Stimulated activated memory B cell treated with anti-CD40 and anti-IgM and Interleukin-4, amounts not matched to agents 10 μg/mL and 1 μg/mL and 100 μg/mL, for 72 hours (primary cell): ENCODE measurements around the gene SPNS2.
"Not testable (repeated sequence)": the region's sequence is repeated elsewhere in the genome, so short reads cannot be mapped to it uniquely, and the experiment has no call there.

ENCODE experiments used
- ATAC-seq: fragments of 150-1000 bp; cut with Tn5 transposase; 2 replicates; pipeline ENCODE4 v1.10.0; 2021
- H3K27ac Mint-ChIP-seq: one replicate; pipeline ENCODE4 v1.8.0; 2022; ENCODE audit warnings: mild to moderate bottlenecking, mixed read lengths
- H3K27me3 Mint-ChIP-seq: one replicate; pipeline ENCODE4 v1.8.0; 2022; ENCODE audit warnings: mixed read lengths
- H3K36me3 Mint-ChIP-seq: one replicate; pipeline ENCODE4 v1.8.0; 2022; ENCODE audit warnings: mixed read lengths
- H3K4me1 Mint-ChIP-seq: one replicate; pipeline ENCODE4 v1.8.0; 2022; ENCODE audit warnings: mixed read lengths
- H3K4me3 Mint-ChIP-seq: one replicate; pipeline ENCODE4 v1.8.0; 2022; ENCODE audit warnings: mild to moderate bottlenecking, moderate library complexity, mixed read lengths
- H3K9me3 Mint-ChIP-seq: one replicate; pipeline ENCODE4 v1.8.0; 2022; ENCODE audit warnings: mixed read lengths

The SPNS2 gene

DNA sequence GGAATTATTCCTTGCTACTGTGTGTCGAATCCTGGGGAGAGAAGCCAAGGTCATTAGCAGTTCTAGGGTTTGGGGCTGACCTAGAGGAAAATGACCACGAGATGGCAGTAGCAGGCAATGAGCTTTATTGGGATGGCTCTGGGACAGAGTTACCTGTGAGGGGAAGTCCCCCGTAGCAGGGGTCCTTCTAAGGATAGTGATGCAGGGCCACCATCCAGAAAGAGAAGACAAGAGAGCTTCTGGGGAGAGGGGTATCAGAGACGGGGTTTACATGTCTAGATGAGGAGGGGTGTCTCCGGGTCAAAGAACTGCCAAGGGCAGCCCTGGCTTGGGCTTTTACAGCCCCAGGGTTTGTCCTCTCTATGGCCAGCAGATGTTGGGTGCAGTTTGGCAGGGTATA lies 68.1 kb downstream of the SPNS2 start:
- Mint-ChIP-seq H3K4me3 (no peak overlapping the region), H3K27ac (no peak overlapping the region), H3K36me3 (no peaks in the 10 kb centered on the region), H3K27me3 (no peaks in the 10 kb centered on the region), H3K4me1 (peaks cover 35% of the 10 kb centered on the region), H3K9me3 (no peaks in the 10 kb centered on the region)
- peak; percentile 71 for ATAC-seq

DNA sequence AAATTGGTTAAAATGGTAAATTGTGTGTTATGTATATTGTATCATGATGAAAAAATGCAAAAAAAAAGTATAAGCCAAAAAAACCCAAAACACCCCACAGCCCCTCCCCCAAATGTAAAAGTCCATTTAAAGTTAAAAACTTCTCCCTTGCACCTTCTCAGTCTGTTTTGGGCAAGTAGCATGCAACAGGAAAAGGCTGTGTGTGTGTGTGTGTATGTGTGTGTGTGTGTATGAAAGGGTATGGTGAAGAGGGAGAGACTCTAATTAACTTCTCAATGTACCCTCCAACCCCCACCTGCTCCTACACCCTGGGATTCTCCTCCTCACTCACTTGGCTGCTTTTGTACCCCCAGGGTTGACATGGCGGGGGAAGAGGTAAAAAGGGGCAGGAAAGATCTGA lies 70.9 kb downstream of the SPNS2 start:
- Mint-ChIP-seq H3K36me3 (no peaks in the 10 kb centered on the region), H3K9me3 (no peaks in the 10 kb centered on the region), H3K4me3 (no peak overlapping the region), H3K27me3 (peaks cover 1% of the 10 kb centered on the region), H3K4me1 (peaks cover 29% of the 10 kb centered on the region), H3K27ac (no peak overlapping the region)
- ATAC-seq = no peak

DNA sequence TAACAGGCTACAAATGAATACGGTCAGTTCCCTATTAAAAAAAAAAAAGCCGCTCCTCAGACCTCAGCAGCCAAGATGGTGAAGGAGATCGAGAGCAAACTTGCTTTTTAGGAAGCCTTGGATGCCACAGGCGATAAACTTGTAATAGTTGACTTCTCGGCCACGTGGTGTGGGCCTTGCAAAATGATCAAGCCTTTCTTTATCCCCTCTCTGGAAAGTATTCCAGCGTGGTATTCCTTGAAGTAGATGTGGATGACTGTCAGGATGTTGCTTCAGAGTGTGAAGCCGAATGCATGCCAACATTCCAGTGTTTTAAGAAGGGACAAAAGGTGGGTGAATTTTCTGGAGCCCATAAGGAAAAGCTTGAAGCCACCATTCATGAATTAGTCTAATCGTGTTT lies 73.5 kb downstream of the SPNS2 start:
- H3K4me3 Mint-ChIP-seq = no peak overlapping the region
- no peaks in the 10 kb centered on the region for H3K36me3 Mint-ChIP-seq
- peaks cover 22% of the 10 kb centered on the region for H3K27me3 Mint-ChIP-seq
- H3K4me1 Mint-ChIP-seq = peaks cover 16% of the 10 kb centered on the region
- H3K9me3 Mint-ChIP-seq = no peaks in the 10 kb centered on the region
- ATAC-seq = no peak
- H3K27ac Mint-ChIP-seq = no peak overlapping the region

DNA sequence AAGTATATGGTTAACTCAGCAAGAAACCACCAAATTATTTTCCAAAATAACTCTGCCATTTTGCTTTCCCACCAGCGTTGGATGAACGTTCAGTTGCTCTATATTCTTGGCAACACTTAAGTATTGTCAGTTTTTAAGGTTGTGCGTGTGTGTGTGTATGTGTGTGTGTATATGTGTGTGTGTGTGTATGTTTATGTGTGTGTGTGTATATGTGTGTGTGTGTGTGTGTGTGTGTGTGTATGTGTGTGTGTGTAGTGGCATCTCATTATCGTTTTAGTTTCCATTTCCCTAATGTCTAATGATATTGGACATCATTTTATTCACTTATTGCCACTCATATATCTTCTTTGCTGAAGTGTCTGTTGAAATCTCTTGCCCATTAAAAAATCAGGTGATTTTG lies 74.4 kb downstream of the SPNS2 start:
- ATAC-seq = no peak

DNA sequence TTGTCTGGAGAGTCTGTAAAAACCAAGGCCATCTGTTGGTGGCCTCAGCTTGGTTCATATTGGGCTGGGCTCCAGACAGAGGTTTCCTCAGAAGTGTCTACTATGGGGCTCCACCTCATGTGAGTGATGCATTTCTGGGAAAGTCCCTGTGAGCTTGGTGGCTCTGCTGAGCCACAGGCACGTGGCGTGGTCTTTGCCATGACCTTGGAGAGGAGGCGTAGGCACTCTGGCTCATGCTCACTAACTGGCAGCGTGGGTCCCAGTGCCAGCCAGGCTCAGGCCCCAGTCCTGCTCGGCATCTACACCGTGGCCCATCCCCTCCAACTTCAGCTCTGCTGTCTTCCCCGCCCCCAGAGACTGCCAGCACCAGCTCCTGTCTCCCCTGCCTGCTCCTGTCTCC lies 75.0 kb downstream of the SPNS2 start:
- peaks cover 22% of the 10 kb centered on the region for H3K27me3 Mint-ChIP-seq
- no peaks in the 10 kb centered on the region for H3K9me3 Mint-ChIP-seq
- H3K4me3 Mint-ChIP-seq = no peak overlapping the region
- ATAC-seq = peak; percentile 94
- peak overlapping the region; percentile 49 for H3K27ac Mint-ChIP-seq
- no peaks in the 10 kb centered on the region for H3K36me3 Mint-ChIP-seq
- peaks cover 16% of the 10 kb centered on the region for H3K4me1 Mint-ChIP-seq

More for the DNA sequence above, 74.4 kb downstream of the SPNS2 start:
- peak overlapping the region; percentile 49 for H3K27ac Mint-ChIP-seq
- H3K27me3 Mint-ChIP-seq = peaks cover 22% of the 10 kb centered on the region
- H3K9me3 Mint-ChIP-seq = no peaks in the 10 kb centered on the region
- H3K4me3 Mint-ChIP-seq = no peak overlapping the region
- H3K4me1 Mint-ChIP-seq = peaks cover 16% of the 10 kb centered on the region
- H3K36me3 Mint-ChIP-seq = no peaks in the 10 kb centered on the region

DNA sequence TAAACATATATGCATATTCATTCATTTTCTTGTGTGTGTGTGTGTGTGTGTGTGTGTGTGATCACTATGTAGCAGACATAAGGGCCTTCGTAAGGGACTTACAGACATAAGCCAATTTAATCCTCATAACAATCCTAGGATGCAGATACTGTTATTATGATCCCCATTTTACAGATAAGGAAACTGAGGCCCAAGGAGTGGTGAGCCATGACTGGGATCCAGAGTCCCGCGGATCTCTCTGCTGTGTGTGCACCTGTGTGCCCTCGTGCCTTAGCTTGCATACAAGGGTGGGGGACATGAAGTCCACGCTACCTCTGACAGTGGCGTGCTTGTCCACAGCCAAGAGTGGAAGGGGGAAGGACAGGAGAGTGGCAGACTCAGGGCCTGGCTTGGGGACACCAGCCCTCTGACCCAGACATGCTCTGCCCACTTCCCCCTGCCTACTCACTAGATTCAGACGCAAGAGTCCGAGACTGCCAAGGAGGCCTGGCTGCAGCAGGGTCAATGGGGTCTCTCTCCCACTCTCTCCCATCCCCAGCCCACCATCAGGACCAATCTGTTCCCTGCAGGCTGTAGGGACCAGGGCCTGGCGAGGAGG lies 75.9 kb downstream of the SPNS2 start:
- no peak overlapping the region for H3K27ac Mint-ChIP-seq
- no peaks in the 10 kb centered on the region for H3K36me3 Mint-ChIP-seq
- H3K9me3 Mint-ChIP-seq = no peaks in the 10 kb centered on the region
- H3K4me3 Mint-ChIP-seq = no peak overlapping the region
- no peak for ATAC-seq
- H3K27me3 Mint-ChIP-seq = peaks cover 22% of the 10 kb centered on the region
- peaks cover 16% of the 10 kb centered on the region for H3K4me1 Mint-ChIP-seq

DNA sequence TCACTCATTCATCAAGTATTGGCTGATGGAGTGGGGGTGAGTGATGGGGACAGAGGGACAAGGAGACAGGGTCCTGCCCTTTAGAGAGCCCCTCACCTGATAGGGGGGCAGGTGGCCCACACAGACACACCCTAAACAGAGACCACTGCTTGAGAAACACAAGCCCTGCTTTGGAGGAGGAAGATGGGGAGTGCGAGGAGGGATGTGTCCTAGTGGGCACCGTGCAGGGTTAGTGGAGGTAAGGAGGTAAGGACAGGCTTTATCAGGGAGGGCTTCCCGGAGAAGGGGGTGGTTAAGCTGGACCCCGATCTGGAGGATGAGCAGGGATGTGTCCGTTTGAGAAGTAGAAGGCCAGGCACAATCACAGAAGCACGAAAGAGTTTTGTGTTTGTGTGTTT lies 77.5 kb downstream of the SPNS2 start:
- no peaks in the 10 kb centered on the region for H3K9me3 Mint-ChIP-seq
- H3K4me3 Mint-ChIP-seq = no peak overlapping the region
- no peaks in the 10 kb centered on the region for H3K36me3 Mint-ChIP-seq
- peaks cover 28% of the 10 kb centered on the region for H3K27me3 Mint-ChIP-seq
- H3K4me1 Mint-ChIP-seq = peaks cover 16% of the 10 kb centered on the region
- ATAC-seq = no peak
- H3K27ac Mint-ChIP-seq = no peak overlapping the region

DNA sequence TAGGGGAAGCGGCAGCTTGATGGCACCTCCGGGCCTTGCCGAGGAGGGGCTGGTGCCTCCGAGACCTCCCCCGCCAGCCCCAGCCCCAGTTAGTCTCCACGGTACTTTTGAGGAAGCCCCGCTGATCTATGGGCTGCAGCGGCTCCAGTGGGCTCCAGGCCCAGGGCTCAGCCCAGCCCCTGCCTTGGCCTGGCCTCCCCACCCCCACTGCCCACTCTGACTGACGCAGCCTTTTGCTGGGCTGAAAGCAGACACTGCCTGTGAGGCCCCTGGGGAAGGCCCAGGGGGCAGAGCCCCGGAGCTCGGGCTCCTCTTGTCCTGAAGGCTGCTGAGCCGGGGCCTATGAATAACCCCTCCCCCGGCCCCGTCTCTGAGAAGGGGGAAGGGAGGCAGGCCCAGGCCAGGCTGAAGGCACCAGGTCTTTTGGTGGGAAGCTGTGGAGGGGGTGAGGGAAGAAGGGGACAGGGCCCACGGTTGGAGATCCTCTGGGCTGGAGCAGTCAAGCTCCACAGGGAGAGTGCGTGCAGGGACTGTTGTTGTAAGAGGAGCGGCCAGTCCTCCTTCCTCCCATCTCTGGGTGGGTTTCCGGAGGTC lies 78.1 kb downstream of the SPNS2 start:
- no peaks in the 10 kb centered on the region for H3K9me3 Mint-ChIP-seq
- H3K27ac Mint-ChIP-seq = no peak overlapping the region
- ATAC-seq = no peak

DNA sequence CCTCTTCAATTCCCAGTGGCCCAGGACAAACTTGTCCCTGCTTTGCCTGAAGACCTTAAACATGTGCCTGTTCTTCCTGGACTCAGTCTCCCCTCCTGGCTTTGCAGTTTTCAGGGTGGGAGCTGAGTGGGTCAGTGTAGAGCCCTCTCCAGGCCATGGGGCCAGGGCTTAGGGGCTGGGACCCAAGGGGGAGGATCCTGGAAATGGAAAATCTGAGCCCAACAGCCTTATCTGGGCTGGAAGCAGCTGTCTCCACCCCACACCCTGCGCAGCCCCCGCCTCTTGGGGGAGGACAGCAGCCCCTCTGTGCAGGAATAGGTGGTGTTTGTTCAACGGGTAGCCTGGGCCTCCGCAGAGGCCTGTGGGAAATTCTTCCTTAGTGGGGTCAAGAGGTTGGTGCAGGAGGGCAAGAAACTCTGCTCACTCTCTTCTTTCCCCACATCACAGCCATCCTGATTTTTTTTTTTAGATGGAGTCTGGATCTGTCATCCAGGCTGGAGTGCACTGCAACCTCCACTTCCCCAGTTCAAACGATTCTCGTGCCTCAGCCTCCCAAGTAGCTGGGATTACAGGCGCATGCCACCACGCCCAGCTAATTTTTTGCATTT lies 78.8 kb downstream of the SPNS2 start:
- no peak for ATAC-seq
- Mint-ChIP-seq H3K4me3 (no peak overlapping the region), H3K9me3 (no peaks in the 10 kb centered on the region), H3K27ac (no peak overlapping the region), H3K36me3 (no peaks in the 10 kb centered on the region), H3K27me3 (peaks cover 41% of the 10 kb centered on the region), H3K4me1 (peaks cover 16% of the 10 kb centered on the region)

More for the DNA sequence above, 78.1 kb downstream of the SPNS2 start:
- Mint-ChIP-seq H3K4me1 (peaks cover 16% of the 10 kb centered on the region), H3K36me3 (no peaks in the 10 kb centered on the region), H3K27me3 (peaks cover 34% of the 10 kb centered on the region), H3K4me3 (no peak overlapping the region)

DNA sequence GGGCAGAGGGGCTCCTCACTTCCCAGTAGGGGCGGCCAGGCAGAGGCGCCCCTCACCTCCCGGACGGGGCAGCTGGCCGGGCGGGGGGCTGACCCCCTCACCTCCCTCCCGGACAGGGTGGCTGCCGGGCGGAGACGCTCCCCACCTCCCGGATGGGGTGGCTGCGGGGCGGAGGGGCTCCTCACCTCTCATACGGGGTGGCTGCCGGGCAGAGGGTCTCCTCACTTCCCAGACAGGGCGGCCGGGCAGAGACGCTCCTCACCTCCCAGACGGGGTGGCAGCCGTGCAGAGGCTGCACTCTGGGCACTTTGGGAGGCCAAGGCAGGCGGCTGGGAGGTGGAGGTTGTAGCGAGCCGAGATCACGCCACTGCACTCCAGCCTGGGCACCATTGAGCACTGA lies 79.7 kb downstream of the SPNS2 start:
- not testable (repeated sequence) for H3K27ac Mint-ChIP-seq, ATAC-seq, H3K36me3 Mint-ChIP-seq, H3K4me1 Mint-ChIP-seq, H3K9me3 Mint-ChIP-seq, H3K4me3 Mint-ChIP-seq
- peaks cover 49% of the 10 kb centered on the region for H3K27me3 Mint-ChIP-seq

DNA sequence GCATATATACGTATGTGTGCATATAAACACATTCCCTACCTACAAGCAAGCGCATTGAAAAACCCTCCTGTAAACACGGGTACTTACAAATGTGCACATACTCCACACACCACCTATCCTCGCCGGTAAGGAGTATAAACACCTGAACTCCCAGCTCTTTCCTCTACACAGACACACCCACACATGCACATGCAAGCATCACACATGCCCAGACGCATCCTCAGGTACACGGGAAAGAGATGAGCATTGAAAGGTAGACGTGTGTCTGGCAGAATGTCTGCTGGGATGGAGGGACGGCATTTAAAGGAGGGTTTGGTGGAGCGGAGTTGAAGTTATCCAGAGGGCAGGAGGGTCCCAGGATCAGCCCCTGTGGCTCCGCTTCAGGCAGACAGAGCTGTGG lies 81.0 kb downstream of the SPNS2 start:
- ATAC-seq = no peak
- H3K27ac Mint-ChIP-seq = no peak overlapping the region

DNA sequence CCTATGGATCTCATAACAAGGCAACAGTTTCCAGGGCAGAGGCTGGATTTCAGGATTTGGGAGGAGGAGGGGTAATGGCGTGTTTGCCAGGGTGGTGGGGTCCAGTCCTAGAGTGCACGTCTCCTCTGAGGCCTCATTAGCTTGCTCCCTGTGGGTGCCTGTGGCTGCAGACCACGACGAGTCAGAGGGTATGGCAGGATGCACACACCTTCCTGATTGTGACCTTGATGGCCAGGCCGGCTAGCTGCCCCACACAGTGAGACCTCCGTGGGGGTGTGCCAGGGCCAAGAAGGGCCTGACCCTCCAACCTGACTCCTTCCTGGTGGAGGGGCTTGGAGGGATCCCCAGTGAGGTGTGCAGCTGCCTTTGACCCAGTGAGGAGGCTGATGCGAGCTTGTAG lies 81.6 kb downstream of the SPNS2 start:
- Mint-ChIP-seq H3K9me3 (no peaks in the 10 kb centered on the region), H3K4me1 (peaks cover 7% of the 10 kb centered on the region), H3K36me3 (no peaks in the 10 kb centered on the region), H3K27me3 (peaks cover 52% of the 10 kb centered on the region), H3K4me3 (no peak overlapping the region), H3K27ac (no peak overlapping the region)
- ATAC-seq = no peak

More for the DNA sequence above, 81.0 kb downstream of the SPNS2 start:
- Mint-ChIP-seq H3K27me3 (peaks cover 55% of the 10 kb centered on the region), H3K4me3 (no peak overlapping the region), H3K36me3 (no peaks in the 10 kb centered on the region), H3K9me3 (no peaks in the 10 kb centered on the region), H3K4me1 (peaks cover 7% of the 10 kb centered on the region)

DNA sequence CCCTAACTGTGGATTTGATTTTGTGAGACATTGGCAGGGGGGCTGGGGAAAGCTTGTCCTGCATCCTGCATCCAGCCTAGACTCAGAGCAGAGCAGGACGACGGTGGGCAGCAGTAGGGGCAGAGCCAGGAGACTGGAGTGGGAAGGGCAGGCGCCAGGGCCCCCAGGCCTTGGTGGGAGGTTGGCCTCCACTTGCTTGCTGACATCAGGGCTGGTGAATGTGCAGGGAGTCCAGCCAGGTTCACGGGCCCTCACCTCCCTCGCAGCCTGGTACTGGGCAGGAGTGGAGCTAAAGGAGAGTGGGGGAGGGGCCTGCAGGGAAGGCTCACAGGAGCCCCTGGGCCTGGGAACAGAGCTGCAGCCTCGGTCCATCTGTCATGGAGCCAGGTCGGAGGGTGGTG lies 83.4 kb downstream of the SPNS2 start:
- Mint-ChIP-seq H3K36me3 (no peaks in the 10 kb centered on the region), H3K27me3 (peaks cover 57% of the 10 kb centered on the region), H3K4me1 (peaks cover 7% of the 10 kb centered on the region), H3K9me3 (no peaks in the 10 kb centered on the region), H3K4me3 (no peak overlapping the region), H3K27ac (no peak overlapping the region)
- ATAC-seq = no peak

DNA sequence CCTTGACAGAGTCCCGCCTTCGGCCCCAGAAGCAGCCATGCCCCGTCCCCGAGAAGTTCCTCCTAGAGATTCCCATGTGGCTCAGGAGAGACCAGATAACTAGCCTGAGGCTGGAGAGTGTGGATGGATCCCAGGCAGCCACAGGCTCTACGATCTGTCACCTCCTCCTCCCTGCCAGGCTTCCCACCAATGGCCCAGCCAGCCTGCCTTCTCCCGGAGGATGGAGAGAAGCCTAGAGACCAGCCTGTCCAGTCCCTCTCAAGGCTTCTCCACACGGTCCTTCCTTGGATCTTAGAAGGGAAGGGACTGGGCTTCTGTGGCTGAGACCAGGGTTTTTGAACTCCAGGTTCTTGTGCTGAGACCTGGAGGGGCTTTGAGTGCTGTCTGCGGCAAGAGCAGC lies 84.0 kb downstream of the SPNS2 start:
- no peak for ATAC-seq
- Mint-ChIP-seq H3K4me3 (no peak overlapping the region), H3K36me3 (no peaks in the 10 kb centered on the region), H3K27ac (no peak overlapping the region), H3K27me3 (peaks cover 59% of the 10 kb centered on the region), H3K9me3 (no peaks in the 10 kb centered on the region), H3K4me1 (peaks cover 7% of the 10 kb centered on the region)

DNA sequence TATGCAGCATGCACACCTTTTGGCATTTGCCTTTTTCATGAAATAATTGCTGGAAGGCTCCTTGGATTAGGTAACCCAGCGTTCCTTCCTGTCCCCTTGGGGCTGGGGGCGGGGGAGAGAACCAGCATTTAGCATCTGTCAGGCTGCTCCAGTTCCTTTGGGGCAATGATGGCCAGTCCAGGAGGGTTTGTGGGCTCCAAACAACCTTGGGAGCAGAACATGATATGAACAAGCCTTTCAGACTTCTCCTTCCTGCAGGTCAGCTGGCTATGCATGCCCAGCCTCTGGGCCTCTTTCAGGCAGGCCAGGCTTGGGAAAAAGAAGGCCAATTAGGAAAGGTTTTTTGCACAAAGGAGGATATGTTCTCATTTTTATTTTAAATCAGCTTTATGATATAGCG lies 84.5 kb downstream of the SPNS2 start:
- peaks cover 63% of the 10 kb centered on the region for H3K27me3 Mint-ChIP-seq
- H3K36me3 Mint-ChIP-seq = no peaks in the 10 kb centered on the region
- peaks cover 7% of the 10 kb centered on the region for H3K4me1 Mint-ChIP-seq
- no peak overlapping the region for H3K27ac Mint-ChIP-seq
- no peaks in the 10 kb centered on the region for H3K9me3 Mint-ChIP-seq
- H3K4me3 Mint-ChIP-seq = no peak overlapping the region
- no peak for ATAC-seq

DNA sequence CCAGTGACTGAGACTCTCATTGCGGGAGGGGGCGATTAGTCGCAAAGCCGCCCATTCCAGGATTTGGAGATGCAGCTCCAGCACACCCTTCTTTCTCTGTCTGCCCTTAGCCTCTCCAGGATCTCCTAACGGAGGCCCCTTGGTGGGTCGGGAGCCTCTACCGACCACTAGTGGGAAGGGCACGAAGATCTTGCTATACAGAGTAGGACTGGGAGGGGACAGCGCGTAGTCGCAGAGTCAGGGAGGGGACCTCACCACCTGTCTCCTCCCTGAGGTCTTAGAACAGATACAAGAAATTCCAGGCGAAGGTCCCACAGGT lies 85.1 kb downstream of the SPNS2 start:
- peaks cover 69% of the 10 kb centered on the region for H3K27me3 Mint-ChIP-seq
- peak overlapping the region; percentile 63 for H3K4me3 Mint-ChIP-seq
- peak; percentile 14 for ATAC-seq
- no peaks in the 10 kb centered on the region for H3K36me3 Mint-ChIP-seq
- H3K9me3 Mint-ChIP-seq = no peaks in the 10 kb centered on the region
- peaks cover 7% of the 10 kb centered on the region for H3K4me1 Mint-ChIP-seq
- no peak overlapping the region for H3K27ac Mint-ChIP-seq
